ENCODE data around the gene SPP2. TPM values are rescaled to one million over a fixed set of nuclear protein-coding genes. Genes with fewer than 3 reads are reported as not detected.

The SPP2 gene
- total and polyA plus RNA-seq, 2 of the 8 experiments (the other 6 are each of a cell fraction or from before 2014, with no cell fraction given), result not detected

DNA sequence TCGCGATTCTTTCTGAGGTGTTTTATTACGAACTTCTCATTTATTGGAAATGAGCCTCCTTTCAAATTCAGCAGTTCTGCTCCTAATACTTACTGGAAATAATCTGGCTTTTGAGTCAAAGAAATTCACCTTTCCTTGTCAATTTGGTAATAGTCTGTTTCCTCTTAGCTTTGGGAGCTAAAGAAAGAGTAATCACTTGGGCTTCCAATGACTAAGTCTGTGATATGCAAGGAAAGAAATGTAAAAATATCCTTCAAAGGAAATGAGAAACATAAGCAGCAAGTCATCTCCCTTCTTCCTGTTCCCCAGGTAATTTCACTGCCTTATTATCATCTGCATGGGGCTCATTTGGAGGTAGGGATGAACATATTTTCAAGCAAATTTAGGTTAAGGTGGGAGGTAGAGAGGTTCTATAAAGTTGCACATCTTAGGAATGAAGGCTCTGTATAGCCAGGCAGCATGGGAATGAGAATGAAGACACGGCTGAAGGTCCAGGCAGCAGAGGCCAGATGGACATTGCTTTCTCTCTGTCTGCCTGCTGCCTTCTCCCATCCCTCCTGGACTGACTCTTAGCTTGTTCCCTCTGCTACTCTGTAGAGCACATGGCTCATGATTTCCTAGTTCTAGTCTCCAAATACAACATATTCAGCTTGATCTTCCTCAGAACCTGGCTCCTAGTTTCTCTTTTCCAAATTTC, 1.0 kb downstream of the SPP2 start:
- H3K79me2 ChIP-seq (ENCODE audit: control insufficient read depth in 1 of 2, insufficient read depth in 2 of 2, low read length in 2 of 2), result no peaks in the 10 kb centered on the region
- no peak overlapping the region for H4K5ac ChIP-seq (ENCODE audit: insufficient read length, low read depth, low read length)
- H3K4me3 ChIP-seq (ENCODE audit: extremely low read depth in 1 of 4, insufficient read depth in 2 of 4, low read depth in 3 of 4, low read length in 4 of 4), result no peak overlapping the region
- FAIRE-seq (no peak), DNase-seq (ENCODE audit: low read depth in 1 of 2, low spot score in 2 of 2) (no peak)
- CTCF ChIA-PET (ENCODE audit: partially characterized antibody), result no interaction called here
- no peak overlapping the region for H3K18ac ChIP-seq (ENCODE audit: extremely low read depth, low read length)
- no peak overlapping the region for H2BK15ac ChIP-seq (ENCODE audit: low read length)
- H3K9me3 ChIP-seq (ENCODE audit: insufficient read depth in 2 of 2, low read depth in 1 of 2, low read length in 1 of 2), result no peaks in the 10 kb centered on the region
- H3K27me3 ChIP-seq (replicated peaks in 1 of 4; ENCODE audit: control insufficient read depth in 3 of 4, extremely low read depth in 1 of 4, insufficient read depth in 3 of 4, low read length in 3 of 4), result no peaks in the 10 kb centered on the region
- no peaks in the 10 kb centered on the region for H4K20me1 ChIP-seq (replicated peaks in 1 of 2; ENCODE audit: control insufficient read depth in 1 of 2, insufficient read depth in 2 of 2, low read length in 2 of 2)
- H2BK120ac ChIP-seq (replicated peaks; ENCODE audit: low read depth, low read length), result no peak overlapping the region
- no peaks in the 10 kb centered on the region for H3K79me1 ChIP-seq (ENCODE audit: low read depth, low read length)
- no peaks in the 10 kb centered on the region for H3K4me1 ChIP-seq (replicated peaks in 1 of 4; ENCODE audit: control insufficient read depth in 3 of 4, insufficient read depth in 4 of 4, low read length in 3 of 4)
- no peak overlapping the region for H2AK5ac ChIP-seq (ENCODE audit: low read depth, low read length)
- H2BK12ac ChIP-seq (ENCODE audit: low read depth, low read length), result no peak overlapping the region
- no peak overlapping the region for H4K91ac ChIP-seq (replicated peaks; ENCODE audit: insufficient read length, low read length)
- H3K56ac ChIP-seq (replicated peaks; ENCODE audit: insufficient read length, low read depth, low read length), result no peak overlapping the region
- 0 out of 2 replicates have a peak overlapping the region, but pooled peaks have one; percentile 17 for H2AFZ ChIP-seq (ENCODE audit: low read length)
- no peak overlapping the region for H3K27ac ChIP-seq (ENCODE audit: low read depth, low read length)
- H3K23ac ChIP-seq (ENCODE audit: insufficient read length), result no peak overlapping the region
- POLR2A ChIA-PET (ENCODE audit: partially characterized antibody), result no interaction called here
- H3K4me2 ChIP-seq (ENCODE audit: insufficient read depth in 1 of 2, low read depth in 2 of 2, low read length in 2 of 2), result no peak overlapping the region
- H2BK20ac ChIP-seq (ENCODE audit: low read length), result no peak overlapping the region
- H3K36me3 ChIP-seq (ENCODE audit: control insufficient read depth in 2 of 4, insufficient read depth in 4 of 4, low read length in 3 of 4), result no peaks in the 10 kb centered on the region
- no peak overlapping the region for H2BK5ac ChIP-seq (ENCODE audit: low read depth, low read length)
- no peak overlapping the region for H3K14ac ChIP-seq (ENCODE audit: insufficient read length)
- 85% methylated on average over 4 of the region's 4 CpGs; no CpG with 5 or more reads in 1 of the 2 experiments for WGBS, 2 experiments (ENCODE audit: extremely low coverage in 1 of 2, insufficient coverage in 1 of 2, insufficient read length in 1 of 2, insufficient replicate concordance in 2 of 2, low coverage in 1 of 2, low lambda C conversion rate in 2 of 2, missing lambda C conversion rate in 1 of 2)
- no peak overlapping the region for H3K9ac ChIP-seq (replicated peaks in 1 of 4; ENCODE audit: extremely low read depth in 1 of 4, low read depth in 3 of 4, low read length in 3 of 4)
- H3K4ac ChIP-seq (replicated peaks; ENCODE audit: insufficient read length, low read depth, low read length), result no peak overlapping the region
- no peaks in the 10 kb centered on the region for H3K23me2 ChIP-seq (ENCODE audit: low read depth, low read length)
- H4K8ac ChIP-seq (ENCODE audit: extremely low read depth, insufficient read depth, low read length), result no peak overlapping the region
- TF ChIP-seq SP1 (IDR thresholded peaks at IDR 0.05; ENCODE audit: low read depth, low read length) (no peak), JUND (IDR thresholded peaks at IDR 0.05; ENCODE audit: low read length) (no peak), BRCA1 (IDR thresholded peaks at IDR 0.05; ENCODE audit: low read depth, low read length) (no peak), CTBP2 (IDR thresholded peaks at IDR 0.05; ENCODE audit: borderline replicate concordance, insufficient read depth, insufficient read length, low read length) (no peak), TAF7 (optimal IDR thresholded peaks at IDR 0.05; ENCODE audit: borderline replicate concordance, low read depth, low read length) (no peak), POLR2A (IDR thresholded peaks at IDR 0.05; ENCODE audit: control extremely low read depth in 1 of 2, low read depth in 2 of 2, low read length in 2 of 2) (no peak), SIX5 (IDR thresholded peaks at IDR 0.05; ENCODE audit: low read depth, low read length) (no peak), GTF2F1 (IDR thresholded peaks at IDR 0.05; ENCODE audit: borderline replicate concordance, low read depth, low read length) (no peak), JUN (IDR thresholded peaks at IDR 0.05; ENCODE audit: low read depth, low read length) (no peak)
- TF ChIP-seq, protein P1, sequence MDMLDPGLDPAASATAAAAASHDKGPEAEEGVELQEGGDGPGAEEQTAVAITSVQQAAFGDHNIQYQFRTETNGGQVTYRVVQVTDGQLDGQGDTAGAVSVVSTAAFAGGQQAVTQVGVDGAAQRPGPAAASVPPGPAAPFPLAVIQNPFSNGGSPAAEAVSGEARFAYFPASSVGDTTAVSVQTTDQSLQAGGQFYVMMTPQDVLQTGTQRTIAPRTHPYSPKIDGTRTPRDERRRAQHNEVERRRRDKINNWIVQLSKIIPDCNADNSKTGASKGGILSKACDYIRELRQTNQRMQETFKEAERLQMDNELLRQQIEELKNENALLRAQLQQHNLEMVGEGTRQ (IDR thresholded peaks at IDR 0.05; ENCODE audit: low read length), result no peak
- TF ChIP-seq, protein P2, sequence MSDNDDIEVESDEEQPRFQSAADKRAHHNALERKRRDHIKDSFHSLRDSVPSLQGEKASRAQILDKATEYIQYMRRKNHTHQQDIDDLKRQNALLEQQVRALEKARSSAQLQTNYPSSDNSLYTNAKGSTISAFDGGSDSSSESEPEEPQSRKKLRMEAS (IDR thresholded peaks at IDR 0.05), result no peak
- TF ChIP-seq, protein P3, sequence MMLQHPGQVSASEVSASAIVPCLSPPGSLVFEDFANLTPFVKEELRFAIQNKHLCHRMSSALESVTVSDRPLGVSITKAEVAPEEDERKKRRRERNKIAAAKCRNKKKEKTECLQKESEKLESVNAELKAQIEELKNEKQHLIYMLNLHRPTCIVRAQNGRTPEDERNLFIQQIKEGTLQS (IDR thresholded peaks at IDR 0.05; ENCODE audit: insufficient read depth, low read depth, low read length), result no peak

Measured in H1 (cell line).